Endothelial cell of umbilical vein (primary cell): ENCODE results near the gene SLC12A7. TPM values are rescaled to one million over a fixed set of nuclear protein-coding genes. Genes with fewer than 3 reads are reported as not detected.

Experiments used
- BruUV-seq: library from RNA; stranded (reverse); fragments of 400-500 nt; replicated peaks from 2 replicates; lab custom pipeline; 2021; lab: Mats Ljungman, UMichigan
- CTCF ChIA-PET: fragments of 300-600, 350-600 bp; sonication (Branson Sonifier 250); formaldehyde crosslinking; loops from one replicate; lab custom pipeline; 2021; ENCODE audit warnings: antibody characterized with exemption, inconsistent platforms; lab: Charles Lee
- POLR2A ChIA-PET: fragments of 300-600, 350-600 bp; sonication (Branson Sonifier 250); formaldehyde crosslinking; loops from one replicate; lab custom pipeline; 2021; ENCODE audit warnings: antibody characterized with exemption, inconsistent platforms; lab: Charles Lee
- DNase-seq: peaks from one replicate; pipeline ENCODE4 v3.0.0-alpha.2; 2011; ENCODE audit warnings: low read depth, low spot score
- FAIRE-seq: peaks from 2 replicates; lab custom pipeline; 2011; peaks lifted over from hg19 to GRCh38; lab: Jason Lieb, UNC
- H2AFZ ChIP-seq: 2 replicates; pipeline ENCODE4 v1.6.0; 2012; ENCODE audit warnings: low read depth, low read length, control low read depth, inconsistent platforms
- H3K27ac ChIP-seq: 2 replicates; pipeline ENCODE4 v1.5.1; 2011; ENCODE audit warnings: low read depth, mild to moderate bottlenecking, control low read depth, low read length, moderate library complexity; ENCODE audit not compliant: insufficient read depth
- H3K27me3 ChIP-seq, 2 experiments: 2 replicates each; pipeline versions ENCODE4 v1.6.0 to v1.6.1; 2011; ENCODE audit warnings: low read length in 2 of 2, mixed read lengths in 1 of 2; ENCODE audit not compliant: control insufficient read depth in 2 of 2, insufficient read depth in 2 of 2
- H3K36me3 ChIP-seq, 2 experiments: 2 replicates in 1 of 2; 3 replicates in 1 of 2; pipeline ENCODE4 v1.5.1; 2011; ENCODE audit warnings: low read length in 2 of 2, mild to moderate bottlenecking in 1 of 2, moderate library complexity in 1 of 2; ENCODE audit not compliant: control insufficient read depth in 2 of 2, insufficient read depth in 2 of 2; ENCODE audit errors: extremely low read depth in 1 of 2
- H3K4me1 ChIP-seq: 3 replicates; pipeline ENCODE4 v1.5.1; 2011; ENCODE audit warnings: mild to moderate bottlenecking, low read length; ENCODE audit not compliant: control insufficient read depth, insufficient read depth; ENCODE audit errors: extremely low read depth
- H3K4me2 ChIP-seq: 2 replicates; pipeline ENCODE4 v1.6.1; 2011; ENCODE audit warnings: low read length, control low read depth, mixed read lengths; ENCODE audit not compliant: insufficient read depth
- H3K4me3 ChIP-seq, 3 experiments: fragments of 200-600 bp in 1 of 3; sonication (generic), shearing (Covaris generic) in 1 of 3; replicated peaks in 1 of 3; 2 replicates each; pipeline ENCODE4 v1.5.1; 2011 to 2016; ENCODE audit warnings: control low read depth in 3 of 3, low read length in 3 of 3, mild to moderate bottlenecking in 2 of 3, inconsistent platforms in 1 of 3, low read depth in 1 of 3, moderate library complexity in 1 of 3; ENCODE audit not compliant: insufficient read depth in 1 of 3
- H3K79me2 ChIP-seq: 2 replicates; pipeline ENCODE4 v1.6.0; 2012; ENCODE audit warnings: low read length, inconsistent platforms; ENCODE audit not compliant: control insufficient read depth, insufficient read depth
- H3K9ac ChIP-seq: replicated peaks from 2 replicates; pipeline ENCODE3; 2011; ENCODE audit warnings: low read length, control low read depth; ENCODE audit not compliant: insufficient read depth; ENCODE audit errors: extremely low read depth
- H3K9me1 ChIP-seq: replicated peaks from 3 replicates; pipeline ENCODE4 v1.6.0; 2011; ENCODE audit warnings: mild to moderate bottlenecking, low read length; ENCODE audit not compliant: control insufficient read depth, insufficient read depth; ENCODE audit errors: extremely low read depth
- H3K9me3 ChIP-seq: replicated peaks from 2 replicates; pipeline ENCODE4 v1.5.1; 2012; ENCODE audit warnings: low read length, inconsistent platforms; ENCODE audit not compliant: control insufficient read depth, insufficient read depth
- H4K20me1 ChIP-seq: replicated peaks from 2 replicates; pipeline ENCODE3; 2011; ENCODE audit warnings: mild to moderate bottlenecking, low read length; ENCODE audit not compliant: control insufficient read depth, insufficient read depth; ENCODE audit errors: extremely low read depth
- EZH2 ChIP-seq: IDR thresholded peaks from 2 replicates; pipeline ENCODE4 v1.6.1; 2012; ENCODE audit warnings: borderline replicate concordance, low read depth, mild to moderate bottlenecking, moderate library complexity, low read length, inconsistent platforms; ENCODE audit not compliant: severe bottlenecking
- FOS ChIP-seq: IDR thresholded peaks from 2 replicates; pipeline ENCODE4 v1.6.1; 2011; ENCODE audit warnings: mild to moderate bottlenecking, low read length, moderate library complexity, borderline replicate concordance; ENCODE audit not compliant: insufficient read depth
- GATA2 ChIP-seq: IDR thresholded peaks from 2 replicates; pipeline ENCODE4 v1.7.0; 2011; ENCODE audit warnings: low read depth, mild to moderate bottlenecking, moderate library complexity, mixed read lengths, low read length; ENCODE audit not compliant: insufficient read length, insufficient read depth
- JUN ChIP-seq: IDR thresholded peaks from 2 replicates; pipeline ENCODE4 v1.6.1; 2011; ENCODE audit warnings: borderline replicate concordance, low read depth; ENCODE audit not compliant: insufficient read length, insufficient read depth
- MAX ChIP-seq: IDR thresholded peaks from 2 replicates; pipeline ENCODE4 v1.6.1; 2011; ENCODE audit not compliant: insufficient read depth, insufficient read length
- MYC ChIP-seq: IDR thresholded peaks from one replicate; pipeline ENCODE4 v1.6.1; 2011; ENCODE audit warnings: mild to moderate bottlenecking, low read depth, low read length
- POLR2A ChIP-seq: IDR thresholded peaks from 2 replicates; pipeline ENCODE4 v1.6.1; 2012; ENCODE audit warnings: low read depth, mild to moderate bottlenecking, control low read depth, low read length
- POLR2AphosphoS5 ChIP-seq: IDR thresholded peaks from 2 replicates; pipeline ENCODE4 v1.6.1; 2012; ENCODE audit warnings: low read depth, mild to moderate bottlenecking, control low read depth, low read length, moderate library complexity; ENCODE audit not compliant: insufficient read depth
- dilution Hi-C: fragments of 300-500 bp; cut with MboI; formaldehyde crosslinking; loops from one replicate; pipeline ENCODE4 v1.15.0; 2019; ENCODE audit warnings: low sequenced_read_pairs; ENCODE audit not compliant: extremely low pct_ligation_motif_present
- intact Hi-C: fragments of 100-400 bp; cut with micrococcal nuclease; formaldehyde crosslinking; loops from one replicate; pipeline ENCODE4 v1.10.0; 2022
- polyA plus RNA-seq, 4 experiments: library from polyadenylated mRNA; depleted of rRNA in 3 of 4; stranded (reverse) in 3 of 4; unstranded in 1 of 4; fragments of >200 nt; gene quantifications; 2 replicates each; pipeline versions ENCODE4 v1.2.1 to v1.2.3, GENCODE V29; 2011 to 2012; ENCODE audit warnings: missing spikeins in 1 of 4
- total RNA-seq: library from RNA; stranded (reverse); gene quantifications from 2 replicates; pipeline ENCODE4 v1.2.3, GENCODE V29; 2021
- TF ChIP-seq, protein P1 (sequence below), 2 donors: IDR thresholded peaks; 1 replicate in 1 of 2; 2 replicates in 1 of 2; pipeline ENCODE4 v1.5.1; 2011; ENCODE audit warnings: low read length in 2 of 2, mild to moderate bottlenecking in 2 of 2, moderate library complexity in 2 of 2, control low read depth in 1 of 2, inconsistent platforms in 1 of 2, low read depth in 1 of 2; ENCODE audit not compliant: insufficient read depth in 1 of 2; ENCODE audit errors: extremely low read depth in 1 of 2

The SLC12A7 gene
- total and polyA plus RNA-seq, 2 donors (not counting 3 experiments of a cell fraction or from before 2014, with no cell fraction given): 16.4 to 38.8 TPM

DNA sequence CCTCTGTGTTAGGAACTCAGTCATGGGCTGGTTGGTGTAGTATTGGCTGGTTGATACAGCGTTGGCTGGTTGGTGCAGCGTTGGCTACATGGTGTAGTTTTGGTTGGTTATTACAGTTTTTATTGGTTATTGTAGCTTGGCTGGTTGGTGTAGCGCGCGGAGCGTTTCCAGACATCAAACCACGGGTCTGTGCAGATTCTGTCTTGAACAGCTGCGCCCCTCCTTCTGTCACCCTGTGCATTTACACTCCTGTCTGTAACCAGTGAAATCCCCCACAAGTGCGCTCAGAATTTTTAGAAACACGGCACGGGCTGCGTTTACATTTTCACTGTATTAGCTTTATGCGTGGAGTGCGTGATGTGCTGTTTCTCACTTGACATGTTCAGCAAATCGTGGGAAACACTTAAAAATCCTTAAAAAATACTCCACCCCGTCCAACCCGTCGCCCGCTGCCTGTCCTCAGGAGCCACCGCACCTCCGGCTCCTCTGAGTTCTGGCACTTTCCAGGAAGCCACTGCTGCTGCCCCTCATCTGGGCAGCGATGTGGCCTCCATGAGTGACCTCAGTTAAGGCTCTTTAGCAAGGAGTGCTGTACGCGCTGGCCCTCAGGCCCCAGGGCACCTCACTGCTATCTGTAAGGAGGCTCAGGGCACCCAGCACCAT is 82.5 kb downstream of the SLC12A7 start:
- H3K9me3 ChIP-seq: no peaks in the 10 kb centered on the region
- dilution Hi-C loops (no loop called here), intact Hi-C loops (no loop called here)
- TF ChIP-seq MAX (no peak), POLR2A (no peak), EZH2 (no peak), POLR2AphosphoS5 (no peak), JUN (no peak), FOS (no peak), GATA2 (no peak), MYC (no peak)
- TF ChIP-seq, protein P1, sequence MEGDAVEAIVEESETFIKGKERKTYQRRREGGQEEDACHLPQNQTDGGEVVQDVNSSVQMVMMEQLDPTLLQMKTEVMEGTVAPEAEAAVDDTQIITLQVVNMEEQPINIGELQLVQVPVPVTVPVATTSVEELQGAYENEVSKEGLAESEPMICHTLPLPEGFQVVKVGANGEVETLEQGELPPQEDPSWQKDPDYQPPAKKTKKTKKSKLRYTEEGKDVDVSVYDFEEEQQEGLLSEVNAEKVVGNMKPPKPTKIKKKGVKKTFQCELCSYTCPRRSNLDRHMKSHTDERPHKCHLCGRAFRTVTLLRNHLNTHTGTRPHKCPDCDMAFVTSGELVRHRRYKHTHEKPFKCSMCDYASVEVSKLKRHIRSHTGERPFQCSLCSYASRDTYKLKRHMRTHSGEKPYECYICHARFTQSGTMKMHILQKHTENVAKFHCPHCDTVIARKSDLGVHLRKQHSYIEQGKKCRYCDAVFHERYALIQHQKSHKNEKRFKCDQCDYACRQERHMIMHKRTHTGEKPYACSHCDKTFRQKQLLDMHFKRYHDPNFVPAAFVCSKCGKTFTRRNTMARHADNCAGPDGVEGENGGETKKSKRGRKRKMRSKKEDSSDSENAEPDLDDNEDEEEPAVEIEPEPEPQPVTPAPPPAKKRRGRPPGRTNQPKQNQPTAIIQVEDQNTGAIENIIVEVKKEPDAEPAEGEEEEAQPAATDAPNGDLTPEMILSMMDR (IDR thresholded peaks at IDR 0.05; ENCODE audit: extremely low read depth in 1 of 2, insufficient read depth in 1 of 2, low read depth in 1 of 2, low read length in 2 of 2): no peak
- H3K4me2 ChIP-seq: no peak overlapping the region
- no peaks in the 10 kb centered on the region for H3K9me1 ChIP-seq
- no peaks in the 10 kb centered on the region for H3K36me3 ChIP-seq
- CTCF ChIA-PET: interaction anchor here (0.8 kb wide), 1 partner anchor 95 kb away, joined by 3 read pairs; no protein-coding TSS in a partner anchor
- no peaks in the 10 kb centered on the region for H3K27me3 ChIP-seq
- DNase-seq (no peak), FAIRE-seq (no peak)
- no peak overlapping the region for H3K27ac ChIP-seq
- no TSS peak for BruUV-seq
- H3K79me2 ChIP-seq: no peaks in the 10 kb centered on the region
- POLR2A ChIA-PET: no interaction called here
- H3K9ac ChIP-seq: no peak overlapping the region
- no peak overlapping the region for H3K4me3 ChIP-seq
- H4K20me1 ChIP-seq: no peaks in the 10 kb centered on the region
- no peaks in the 10 kb centered on the region for H3K4me1 ChIP-seq
- H2AFZ ChIP-seq: no peak overlapping the region
